Activated CD8-positive, alpha-beta T cell treated with anti-CD3 and anti-CD28 coated beads for 36 hours (primary cell): ENCODE measurements around the gene PPP1R14C. TPM values are rescaled to one million over a fixed set of nuclear protein-coding genes. Genes with fewer than 3 reads are reported as not detected.

ENCODE experiments used
- ATAC-seq: fragments of 200-7000 bp; cut with Tn5 transposase; one replicate; pipeline ENCODE4 v1.10.0; 2021; ENCODE audit warnings: mild to moderate bottlenecking, moderate library complexity
- CTCF ChIA-PET: fragments of 350-600 bp; sonication (Branson Sonifier 250); formaldehyde crosslinking; loops from one replicate; lab custom pipeline; 2021; ENCODE audit warnings: antibody characterized with exemption; lab: Charles Lee
- POLR2A ChIA-PET: fragments of 350-600 bp; sonication (Branson Sonifier 250); formaldehyde crosslinking; loops from one replicate; lab custom pipeline; 2021; ENCODE audit warnings: antibody characterized with exemption; lab: Charles Lee
- DNase-seq: peaks from one replicate; pipeline ENCODE4 v3.0.0-alpha.2; 2020
- H3K27ac Mint-ChIP-seq: one replicate; pipeline ENCODE4 v1.8.0; 2021; ENCODE audit warnings: mild to moderate bottlenecking, mixed read lengths
- H3K27me3 Mint-ChIP-seq: one replicate; pipeline ENCODE4 v1.8.0; 2021; ENCODE audit warnings: mixed read lengths
- H3K36me3 Mint-ChIP-seq: one replicate; pipeline ENCODE4 v1.8.0; 2021; ENCODE audit warnings: low read depth, mixed read lengths
- H3K4me1 Mint-ChIP-seq: one replicate; pipeline ENCODE4 v1.8.0; 2021; ENCODE audit warnings: low read depth, mixed read lengths
- H3K4me3 Mint-ChIP-seq: one replicate; pipeline ENCODE4 v1.8.0; 2021; ENCODE audit warnings: mild to moderate bottlenecking, moderate library complexity, mixed read lengths
- H3K9me3 Mint-ChIP-seq: one replicate; pipeline ENCODE4 v1.8.0; 2021; ENCODE audit warnings: mixed read lengths
- intact Hi-C: fragments of 100-400 bp; cut with micrococcal nuclease; formaldehyde crosslinking; loops from one replicate; pipeline ENCODE4 v1.10.0; 2022
- total RNA-seq, 2 experiments: library from RNA; stranded (reverse); gene quantifications; one replicate each; pipeline ENCODE4 v1.2.3, GENCODE V29; 2021
- TF ChIP-seq, protein P1 (sequence below): fragments of 200-600 bp; IDR thresholded peaks from one replicate; pipeline ENCODE4 v1.8.0; 2022; ENCODE audit warnings: antibody characterized with exemption, mild to moderate bottlenecking

PPP1R14C gene
- total RNA-seq, 2 experiments from 2014 or later: 0.65 to 0.86 TPM

DNA sequence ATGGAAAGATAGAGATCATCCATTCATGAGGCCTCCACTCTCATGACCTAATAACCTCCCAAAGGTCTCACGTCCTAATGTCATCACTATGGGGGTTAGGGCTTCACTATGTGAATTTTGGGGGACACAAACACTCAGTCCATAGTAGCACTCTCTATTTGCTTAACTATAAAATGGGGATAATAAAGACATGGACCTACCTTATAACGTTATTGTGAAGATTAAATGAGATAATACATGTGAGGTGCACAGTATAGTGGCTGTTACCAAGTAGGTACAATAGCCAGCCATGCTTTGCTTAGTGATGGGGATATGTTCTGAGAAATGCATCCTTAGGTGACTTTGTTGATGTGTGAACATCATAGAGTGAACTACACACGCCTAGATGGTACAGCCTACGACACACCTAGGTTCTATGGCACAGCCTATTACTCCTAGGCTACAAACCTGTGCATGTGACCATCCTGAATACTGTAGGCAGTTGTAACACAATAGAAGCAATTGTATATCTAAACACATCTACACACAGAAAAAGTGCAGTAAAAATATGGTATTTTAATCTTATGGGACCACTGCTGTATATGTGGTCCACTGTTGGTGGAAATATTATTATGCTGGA lies 39.7 kb downstream of the PPP1R14C start:
- ChIA-PET CTCF (interaction anchor here (1.0 kb wide), 1 partner anchor 38 kb away, joined by 3 read pairs; no protein-coding TSS in a partner anchor), POLR2A (interaction anchor here (0.6 kb wide), 1 partner anchor 346 kb away, joined by 3 read pairs; no protein-coding TSS in a partner anchor)
- H3K4me3 Mint-ChIP-seq: no peak overlapping the region
- ATAC-seq: no peak
- H3K9me3 Mint-ChIP-seq: no peaks in the 10 kb centered on the region
- intact Hi-C loops: no loop called here
- H3K27ac Mint-ChIP-seq: no peak overlapping the region
- no peak for DNase-seq
- H3K4me1 Mint-ChIP-seq: no peaks in the 10 kb centered on the region
- H3K36me3 Mint-ChIP-seq: no peaks in the 10 kb centered on the region
- TF ChIP-seq, protein P1, sequence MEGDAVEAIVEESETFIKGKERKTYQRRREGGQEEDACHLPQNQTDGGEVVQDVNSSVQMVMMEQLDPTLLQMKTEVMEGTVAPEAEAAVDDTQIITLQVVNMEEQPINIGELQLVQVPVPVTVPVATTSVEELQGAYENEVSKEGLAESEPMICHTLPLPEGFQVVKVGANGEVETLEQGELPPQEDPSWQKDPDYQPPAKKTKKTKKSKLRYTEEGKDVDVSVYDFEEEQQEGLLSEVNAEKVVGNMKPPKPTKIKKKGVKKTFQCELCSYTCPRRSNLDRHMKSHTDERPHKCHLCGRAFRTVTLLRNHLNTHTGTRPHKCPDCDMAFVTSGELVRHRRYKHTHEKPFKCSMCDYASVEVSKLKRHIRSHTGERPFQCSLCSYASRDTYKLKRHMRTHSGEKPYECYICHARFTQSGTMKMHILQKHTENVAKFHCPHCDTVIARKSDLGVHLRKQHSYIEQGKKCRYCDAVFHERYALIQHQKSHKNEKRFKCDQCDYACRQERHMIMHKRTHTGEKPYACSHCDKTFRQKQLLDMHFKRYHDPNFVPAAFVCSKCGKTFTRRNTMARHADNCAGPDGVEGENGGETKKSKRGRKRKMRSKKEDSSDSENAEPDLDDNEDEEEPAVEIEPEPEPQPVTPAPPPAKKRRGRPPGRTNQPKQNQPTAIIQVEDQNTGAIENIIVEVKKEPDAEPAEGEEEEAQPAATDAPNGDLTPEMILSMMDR: no peak
- peaks cover 4% of the 10 kb centered on the region for H3K27me3 Mint-ChIP-seq

DNA sequence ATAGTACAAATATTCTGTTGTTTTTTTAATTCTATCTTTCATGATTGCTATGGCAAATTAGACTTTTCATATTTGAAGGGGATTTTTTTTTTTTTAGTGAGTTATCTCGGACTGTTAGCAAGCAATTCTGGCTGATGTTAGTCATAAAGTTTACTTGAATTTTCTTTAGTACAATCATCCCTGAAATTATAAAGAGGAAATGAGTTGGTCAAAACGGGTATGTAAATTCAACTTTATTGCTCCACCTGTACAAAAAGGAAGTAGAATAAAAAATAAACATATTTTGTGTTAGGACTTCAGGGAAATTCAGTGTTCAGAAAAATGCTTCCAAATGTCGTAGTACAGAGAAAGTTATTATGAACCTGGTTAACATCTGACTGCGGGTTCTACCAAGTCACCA lies 40.3 kb downstream of the PPP1R14C start:
- DNase-seq: no peak
- Mint-ChIP-seq H3K4me3 (no peak overlapping the region), H3K27me3 (peaks cover 4% of the 10 kb centered on the region), H3K9me3 (no peaks in the 10 kb centered on the region), H3K36me3 (no peaks in the 10 kb centered on the region), H3K4me1 (no peaks in the 10 kb centered on the region), H3K27ac (no peak overlapping the region)
- ChIA-PET POLR2A (no interaction called here), CTCF (no interaction called here)
- TF ChIP-seq, protein P1: no peak
- intact Hi-C loops: no loop called here
- no peak for ATAC-seq

DNA sequence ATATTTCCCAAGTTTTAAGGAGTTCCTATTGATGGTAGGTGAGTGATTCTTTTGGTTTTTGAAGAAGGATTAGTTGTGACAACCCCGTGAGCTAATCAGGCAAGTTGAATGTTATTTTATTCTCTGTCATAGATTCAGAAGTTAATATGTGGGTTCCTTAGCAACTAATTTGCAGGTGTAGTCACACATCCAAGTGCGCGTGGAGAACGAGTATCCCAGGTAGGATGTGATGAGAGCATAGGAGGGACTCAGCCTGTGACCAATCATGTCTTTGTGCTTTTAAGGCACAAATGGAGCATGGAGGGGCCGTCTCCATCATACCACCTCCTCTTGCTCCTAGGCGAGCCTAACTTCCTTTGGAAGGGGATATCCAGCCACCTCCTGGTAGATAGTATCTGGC lies 41.1 kb downstream of the PPP1R14C start:
- Mint-ChIP-seq H3K27ac (no peak overlapping the region), H3K4me3 (no peak overlapping the region), H3K9me3 (no peaks in the 10 kb centered on the region), H3K36me3 (no peaks in the 10 kb centered on the region), H3K4me1 (no peaks in the 10 kb centered on the region), H3K27me3 (peaks cover 6% of the 10 kb centered on the region)
- CTCF ChIA-PET: no interaction called here
- DNase-seq (no peak), ATAC-seq (no peak)
- intact Hi-C loops: no loop called here
- POLR2A ChIA-PET: interaction anchor here (0.6 kb wide), 1 partner anchor 11 kb away, joined by 3 read pairs; no protein-coding TSS in a partner anchor
- TF ChIP-seq, protein P1: no peak

DNA sequence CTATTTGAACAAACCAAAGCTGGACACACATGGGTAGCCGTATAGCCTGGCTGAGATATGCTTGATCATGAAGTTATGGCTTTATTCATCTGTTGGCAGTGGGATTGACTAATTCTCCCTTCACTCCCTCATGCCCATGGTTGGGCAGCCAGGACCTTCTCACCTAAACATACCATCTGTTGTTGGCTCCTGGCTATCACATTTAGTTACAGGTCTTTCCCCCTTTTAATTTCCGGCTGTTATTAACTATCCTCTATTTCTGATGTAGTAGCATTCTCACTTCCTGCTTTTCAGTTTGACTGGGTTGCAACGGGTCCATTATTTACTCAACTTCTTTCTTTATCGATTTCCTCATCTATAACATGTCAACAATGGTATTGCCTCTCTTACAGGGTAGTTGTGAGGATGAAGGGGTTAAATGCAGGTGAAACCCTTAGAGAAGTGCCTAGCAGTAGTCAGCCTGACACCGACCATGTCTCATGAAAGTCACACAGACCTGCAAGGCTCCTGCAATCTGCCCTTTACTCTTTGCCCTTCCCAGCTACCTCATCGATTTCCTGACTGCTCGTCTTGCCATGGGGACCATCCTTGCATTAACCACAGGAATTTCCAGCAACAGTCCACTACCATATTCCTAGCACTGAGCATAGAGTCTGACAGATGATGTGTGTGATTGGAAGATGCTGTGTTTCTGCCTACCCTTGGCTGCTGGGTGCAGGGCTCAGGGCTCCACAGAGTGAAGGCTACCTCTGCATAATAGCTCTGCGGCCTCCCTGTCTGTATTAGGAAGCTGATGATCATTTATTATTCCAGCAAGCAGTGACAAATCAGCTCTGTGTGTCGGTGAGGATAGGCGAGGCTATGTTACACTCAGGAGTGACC lies 42.2 kb downstream of the PPP1R14C start:
- POLR2A ChIA-PET: no interaction called here
- Mint-ChIP-seq H3K27ac (no peak overlapping the region), H3K36me3 (no peaks in the 10 kb centered on the region), H3K9me3 (no peaks in the 10 kb centered on the region), H3K27me3 (peaks cover 6% of the 10 kb centered on the region), H3K4me3 (no peak overlapping the region), H3K4me1 (no peaks in the 10 kb centered on the region)
- TF ChIP-seq, protein P1: no peak
- no peak for ATAC-seq
- CTCF ChIA-PET: no interaction called here
- intact Hi-C loops: no loop called here
- no peak for DNase-seq

DNA sequence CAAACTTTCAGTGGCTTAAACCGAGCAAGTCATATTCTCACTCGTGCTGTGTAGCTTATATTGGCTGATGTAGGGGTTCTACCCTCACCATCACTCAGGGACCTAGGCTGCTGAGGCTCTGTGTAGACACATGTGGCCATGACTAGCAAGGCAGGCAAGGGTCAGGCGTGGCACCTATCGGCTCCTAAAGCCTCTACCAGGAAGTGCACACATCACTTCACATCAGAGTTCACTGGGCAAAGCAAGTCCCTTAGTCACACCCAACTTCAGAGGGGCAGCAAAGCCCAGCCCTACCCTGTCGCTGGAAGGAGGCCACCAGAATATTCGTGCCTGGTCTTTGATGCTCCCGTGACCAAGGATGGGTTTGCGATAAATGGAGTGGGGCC lies 42.9 kb downstream of the PPP1R14C start:
- TF ChIP-seq, protein P1: no peak
- CTCF ChIA-PET: no interaction called here
- no peak overlapping the region for H3K4me3 Mint-ChIP-seq
- POLR2A ChIA-PET: no interaction called here
- H3K4me1 Mint-ChIP-seq: no peaks in the 10 kb centered on the region
- intact Hi-C loops: no loop called here
- DNase-seq (no peak), ATAC-seq (no peak)
- peaks cover 4% of the 10 kb centered on the region for H3K27me3 Mint-ChIP-seq
- H3K9me3 Mint-ChIP-seq: no peaks in the 10 kb centered on the region
- no peaks in the 10 kb centered on the region for H3K36me3 Mint-ChIP-seq
- H3K27ac Mint-ChIP-seq: no peak overlapping the region
